Prostate gland (tissue), 2 donors: Measurements from ENCODE around the gene PTK7. TPM values are rescaled to one million over a fixed set of nuclear protein-coding genes. Genes with fewer than 3 reads are reported as not detected.
A peak's percentile ranks its signal among the peaks of the same experiment; 100 is the strongest.

Source experiments
- DNase-seq: peaks from one replicate; pipeline ENCODE4 v3.0.0-alpha.2; 2019; ENCODE audit warnings: low spot score
- H3K27ac ChIP-seq, 2 donors: fragments of 200-600 bp; sonication (generic); 2 replicates each; pipeline ENCODE4 v1.5.1; 2017 to 2019
- H3K27me3 ChIP-seq: fragments of 200-600 bp; sonication (generic); replicated peaks from 2 replicates; pipeline ENCODE4 v1.5.1; 2019; ENCODE audit not compliant: insufficient read depth
- H3K36me3 ChIP-seq, 2 donors: fragments of 200-600 bp; sonication (generic); 1 replicate in 1 of 2; 2 replicates in 1 of 2; pipeline versions ENCODE4 v1.5.1 to v1.8.1; 2017 to 2019
- H3K4me1 ChIP-seq: fragments of 200-600 bp; sonication (generic); replicated peaks from 2 replicates; pipeline ENCODE4 v1.5.1; 2019
- H3K4me3 ChIP-seq, 2 donors: fragments of 200-600 bp; sonication (generic); 2 replicates each; pipeline ENCODE4 v1.5.1; 2017 to 2019
- H3K9me3 ChIP-seq: fragments of 200-600 bp; sonication (generic); 2 replicates; pipeline ENCODE4 v1.5.1; 2017
- CTCF ChIP-seq, 4 experiments: fragments of 200-600 bp in 2 of 4; fragments of 450-650 bp in 2 of 4; sonication (generic) in 2 of 4; IDR thresholded peaks; 1 replicate in 3 of 4; 2 replicates in 1 of 4; pipeline ENCODE4 v1.5.1; 2016 to 2019; ENCODE audit warnings: antibody characterized with exemption in 4 of 4, mild to moderate bottlenecking in 2 of 4, moderate library complexity in 2 of 4
- POLR2A ChIP-seq: fragments of 450-650 bp; IDR thresholded peaks from one replicate; pipeline ENCODE4 v1.6.1; 2016; ENCODE audit warnings: antibody characterized with exemption, mild to moderate bottlenecking
- POLR2AphosphoS5 ChIP-seq: sonication (generic); formaldehyde crosslinking; IDR thresholded peaks from one replicate; pipeline ENCODE4 v1.6.1; 2017; ENCODE audit warnings: antibody characterized with exemption
- WGBS: methylation state at CpG from one replicate; pipeline ENCODE4 v1.1.5; 2018; 5-methylcytosine and 5-hydroxymethylcytosine counted together
- intact Hi-C: fragments of 100-400 bp; cut with DNase I; formaldehyde crosslinking; loops from one replicate; pipeline ENCODE4 v1.14.2; 2022
- total RNA-seq, 2 donors: library from RNA; depleted of rRNA; stranded (reverse); fragments of >200 nt; gene quantifications; one replicate each; pipeline ENCODE4 v1.1.0, GENCODE V29; 2016

Gene PTK7
- total RNA-seq, 2 donors from 2014 or later = 83.3 to 85.2 TPM

GRCh38 chr6:43172104-43173007, 96.2 kb downstream of the PTK7 start:
- TF ChIP-seq POLR2AphosphoS5 (peak; percentile 8), POLR2A (peak; percentile 38), CTCF (IDR thresholded peaks at IDR 0.05) (no peak)
- Histone ChIP-seq H3K9me3 (no peaks in the 10 kb centered on the region), H3K4me3 (peak overlapping the region; percentile 96 to 98), H3K4me1 (peaks cover 11% of the 10 kb centered on the region), H3K36me3 (peaks cover 2 to 8% of the 10 kb centered on the region in 2 donors), H3K27me3 (no peaks in the 10 kb centered on the region), H3K27ac (peak overlapping the region; percentile 99 to 100)
- intact Hi-C loops = loop anchor here (5.0 kb wide), 1 partner anchor 160 kb away; the partner anchor contains the start of genes KLHDC3 and MEA1
- DNase-seq = peak; percentile 65
- WGBS = 2% methylated on average over 46 of the region's 46 CpGs

- peaks cover 4 to 15% of the 10 kb centered on the region in 2 donors for H3K36me3 ChIP-seq
- H3K4me3 ChIP-seq = peak overlapping the region; percentile 36 to 98
- H3K9me3 ChIP-seq = no peaks in the 10 kb centered on the region
- H3K27me3 ChIP-seq = no peaks in the 10 kb centered on the region
- H3K27ac ChIP-seq = peak overlapping the region; percentile 99 to 100
- intact Hi-C loops = loop anchor here (5.0 kb wide), 1 partner anchor 161 kb away; the partner anchor contains the start of genes KLHDC3 and MEA1
- no peak for TF ChIP-seq POLR2AphosphoS5
- no peak for TF ChIP-seq POLR2A
- no peak for TF ChIP-seq CTCF (IDR thresholded peaks at IDR 0.05)
- WGBS = 26% methylated on average over 11 of the region's 11 CpGs
- peaks cover 11% of the 10 kb centered on the region for H3K4me1 ChIP-seq
- DNase-seq = no peak
These were observed 97.6 kb downstream of the PTK7 start for GRCh38 chr6:43173591-43174262.

GRCh38 chr6:43174263-43175112, 98.4 kb downstream of the PTK7 start:
- H3K36me3 ChIP-seq = peaks cover 9 to 23% of the 10 kb centered on the region in 2 donors
- H3K27me3 ChIP-seq = no peaks in the 10 kb centered on the region
- H3K4me1 ChIP-seq = peaks cover 11% of the 10 kb centered on the region
- no peaks in the 10 kb centered on the region for H3K9me3 ChIP-seq
- H3K27ac ChIP-seq = peak overlapping the region; percentile 99 to 100
- intact Hi-C loops = loop anchor here (5.0 kb wide), 1 partner anchor 162 kb away; the partner anchor contains the start of genes KLHDC3 and MEA1
- WGBS = 0% methylated on average over 29 of the region's 32 CpGs
- peak overlapping the region; percentile 36 to 98 for H3K4me3 ChIP-seq
- TF ChIP-seq POLR2A = peak; percentile 88
- peak; percentile 31 to 79 (median 48) for TF ChIP-seq CTCF (IDR thresholded peaks at IDR 0.05)
- peak; percentile 99 for TF ChIP-seq POLR2AphosphoS5
- DNase-seq = peak; percentile 99

GRCh38 chr6:43175676-43176422, 99.7 kb downstream of the PTK7 start:
- Histone ChIP-seq H3K4me3 (no peak overlapping the region), H3K4me1 (peaks cover 11% of the 10 kb centered on the region), H3K27me3 (no peaks in the 10 kb centered on the region), H3K27ac (no peak overlapping the region), H3K36me3 (peaks cover 9 to 29% of the 10 kb centered on the region in 2 donors), H3K9me3 (no peaks in the 10 kb centered on the region)
- no peak for TF ChIP-seq POLR2A
- TF ChIP-seq CTCF (IDR thresholded peaks at IDR 0.05) = no peak
- TF ChIP-seq POLR2AphosphoS5 = no peak
- WGBS = 92% methylated on average over 11 of the region's 11 CpGs
- intact Hi-C loops = no loop called here
- no peak for DNase-seq
